K562 (cell line): ENCODE measurements around the gene GCC1. TPM values are rescaled to one million over a fixed set of nuclear protein-coding genes. Genes with fewer than 3 reads are reported as not detected.

Experiments used
- ATAC-seq: fragments of 200-7000 bp; cut with Tn5 transposase; 3 replicates; pipeline ENCODE4 v1.9.1; 2020; ENCODE audit warnings: moderate library complexity
- BruUV-seq: library from RNA; stranded (reverse); fragments of 400-500 nt; replicated peaks from 2 replicates; lab custom pipeline; 2021; lab: Mats Ljungman, UMichigan
- CTCF ChIA-PET: fragments of 300-600 bp; formaldehyde crosslinking; extraction: SDS; loops from one replicate; lab custom pipeline; 2021; ENCODE audit warnings: low intra/inter-chr PET ratio; lab: Yijun Ruan, JAX
- POLR2A ChIA-PET: fragments of 300-600, 350-650 bp; sonication (Branson Sonifier 250); formaldehyde crosslinking; extraction: SDS; loops from one replicate; lab custom pipeline; 2021; ENCODE audit warnings: antibody characterized with exemption, inconsistent platforms; lab: Yijun Ruan, JAX
- DNase-seq, 4 experiments: peaks; one replicate each; pipeline versions ENCODE4 v3.0.0 to v3.0.0-alpha.2; 2011 to 2018; ENCODE audit warnings: low spot score in 3 of 4, mixed read lengths in 3 of 4; ENCODE audit errors: extremely low read depth in 1 of 4
- FAIRE-seq: peaks from 2 replicates; lab custom pipeline; 2011; peaks lifted over from hg19 to GRCh38; lab: Jason Lieb, UNC
- H2AFZ ChIP-seq: 2 replicates; pipeline ENCODE4 v1.6.0; 2011; ENCODE audit warnings: low read depth, low read length, control low read depth, inconsistent platforms
- H3K27ac ChIP-seq: fragments of 200-600 bp; 3 replicates; pipeline ENCODE4 v1.8.0; 2011; ENCODE audit warnings: low read depth, mild to moderate bottlenecking, control low read depth, inconsistent platforms, low read length, moderate library complexity, mixed read lengths; ENCODE audit errors: extremely low read depth
- H3K27me3 ChIP-seq, 2 experiments: fragments of 300-600 bp in 1 of 2; 2 replicates in 1 of 2; 3 replicates in 1 of 2; pipeline versions ENCODE4 v1.6.0 to v1.8.0; 2011; ENCODE audit warnings: inconsistent platforms in 2 of 2, low read length in 2 of 2, mild to moderate bottlenecking in 1 of 2, mixed read lengths in 1 of 2, moderate library complexity in 1 of 2; ENCODE audit not compliant: control insufficient read depth in 2 of 2, insufficient read depth in 2 of 2
- H3K36me3 ChIP-seq: fragments of 300-600 bp; 3 replicates; pipeline ENCODE4 v1.8.0; 2011; ENCODE audit warnings: mild to moderate bottlenecking, low read length, inconsistent platforms; ENCODE audit not compliant: control insufficient read depth, insufficient read depth
- H3K4me1 ChIP-seq, 2 experiments: fragments of 200-600 bp in 1 of 2; replicated peaks in 1 of 2; 2 replicates in 1 of 2; 3 replicates in 1 of 2; pipeline versions ENCODE4 v1.5.1 to v1.8.0; 2011; ENCODE audit warnings: inconsistent platforms in 2 of 2, low read length in 2 of 2, mild to moderate bottlenecking in 1 of 2, mixed read lengths in 1 of 2, moderate library complexity in 1 of 2; ENCODE audit not compliant: control insufficient read depth in 2 of 2, insufficient read depth in 2 of 2
- H3K4me2 ChIP-seq: 2 replicates; pipeline ENCODE4 v1.6.1; 2011; ENCODE audit warnings: low read length, control low read depth, inconsistent platforms, mixed read lengths; ENCODE audit not compliant: insufficient read depth
- H3K4me3 ChIP-seq: fragments of 200-600 bp; sonication (generic), shearing (Covaris generic); 2 replicates; pipeline ENCODE4 v1.5.1; 2016; ENCODE audit warnings: control low read depth, inconsistent platforms
- H3K79me2 ChIP-seq: fragments of 200-600 bp; 3 replicates; pipeline ENCODE4 v1.8.0; 2011; ENCODE audit warnings: low read length, inconsistent platforms; ENCODE audit not compliant: control insufficient read depth, insufficient read depth
- H3K9ac ChIP-seq, 2 experiments: 2 replicates each; pipeline versions ENCODE4 v1.6.0 to v1.6.1; 2011; ENCODE audit warnings: low read depth in 2 of 2, low read length in 2 of 2, control low read depth in 1 of 2, inconsistent platforms in 1 of 2, mild to moderate bottlenecking in 1 of 2, mixed read lengths in 1 of 2; ENCODE audit not compliant: insufficient read depth in 1 of 2
- H3K9me1 ChIP-seq: one replicate; pipeline ENCODE4 v1.6.0; 2011; ENCODE audit warnings: inconsistent platforms, mild to moderate bottlenecking, low read length, moderate library complexity; ENCODE audit not compliant: control insufficient read depth, insufficient read depth
- H3K9me3 ChIP-seq: replicated peaks from 2 replicates; pipeline ENCODE4 v1.5.1; 2011; ENCODE audit warnings: low read depth, low read length, inconsistent platforms; ENCODE audit not compliant: control insufficient read depth, insufficient read depth
- H4K20me1 ChIP-seq: replicated peaks from 2 replicates; pipeline ENCODE4 v1.6.1; 2011; ENCODE audit warnings: low read length, inconsistent platforms, mixed read lengths; ENCODE audit not compliant: control insufficient read depth, insufficient read depth
- C11orf30 ChIP-seq: fragments of 450-650 bp; IDR thresholded peaks from 2 replicates; pipeline ENCODE4 v1.6.1; 2016; ENCODE audit warnings: low read depth, mild to moderate bottlenecking
- COPS2 ChIP-seq: fragments of 450-650 bp; conservative IDR thresholded peaks from 2 replicates; pipeline ENCODE4 v1.6.1; 2016; ENCODE audit warnings: mild to moderate bottlenecking, moderate library complexity
- CXXC5 ChIP-seq: fragments of 250-450 bp; sonication (Bioruptor Pico); IDR thresholded peaks from 2 replicates; pipeline ENCODE4 v1.8.0; 2022; ENCODE audit warnings: inconsistent platforms, mild to moderate bottlenecking, moderate library complexity
- MEF2D ChIP-seq: conservative IDR thresholded peaks from 2 replicates; pipeline ENCODE4 v1.6.1; 2016; ENCODE audit warnings: low read depth, missing genetic modification characterization, missing compliant biosample characterization
- POLR2AphosphoS2 ChIP-seq: IDR thresholded peaks from 2 replicates; pipeline ENCODE4 v1.6.1; 2012; ENCODE audit warnings: low read length, improper control_type of control experiment
- SFPQ ChIP-seq: fragments of 200-400 bp; formaldehyde crosslinking; IDR thresholded peaks from 2 replicates; pipeline ENCODE4 v1.6.1; 2017; ENCODE audit warnings: mild to moderate bottlenecking, low read depth, low read length, moderate library complexity
- SREBF2 ChIP-seq: sonication (generic); formaldehyde crosslinking; IDR thresholded peaks from 2 replicates; pipeline ENCODE4 v1.4.0; 2020; ENCODE audit warnings: mild to moderate bottlenecking, missing genetic modification reagents
- TEAD1 ChIP-seq, 2 experiments: fragments of 450-650 bp in 1 of 2; sonication (generic) in 1 of 2; formaldehyde crosslinking; IDR thresholded peaks; 2 replicates each; pipeline versions ENCODE4 v1.4.0 to v1.8.0; 2020 to 2022; ENCODE audit warnings: mild to moderate bottlenecking in 2 of 2, missing genetic modification reagents in 1 of 2
- TRIM24 ChIP-seq, 2 experiments: fragments of 450-650 bp; IDR thresholded peaks; 2 replicates each; pipeline ENCODE4 v1.6.1; 2016
- ZKSCAN3 ChIP-seq: fragments of 250-450 bp; sonication (Bioruptor Pico); IDR thresholded peaks from 2 replicates; pipeline ENCODE4 v1.4.0; 2020
- ZNF232 ChIP-seq: sonication (generic); formaldehyde crosslinking; IDR thresholded peaks from 2 replicates; pipeline ENCODE4 v1.8.0; 2022; ENCODE audit warnings: mild to moderate bottlenecking, missing genetic modification reagents
- ZNF239 ChIP-seq: fragments of 250-450 bp; sonication (Bioruptor Pico); IDR thresholded peaks from 2 replicates; pipeline ENCODE4 v1.4.0; 2020; ENCODE audit warnings: mild to moderate bottlenecking
- ZNF445 ChIP-seq: fragments of 250-450 bp; sonication (Bioruptor Pico); IDR thresholded peaks from 2 replicates; pipeline ENCODE4 v1.4.0; 2020; ENCODE audit warnings: low read depth, mild to moderate bottlenecking, moderate library complexity
- ZNF583 ChIP-seq: fragments of 250-450 bp; sonication (Bioruptor Pico); IDR thresholded peaks from 2 replicates; pipeline ENCODE4 v1.4.0; 2020
- ZNF589 ChIP-seq: fragments of 200-800 bp; sonication (Bioruptor generic); IDR thresholded peaks from 2 replicates; pipeline ENCODE4 v1.6.1; 2016; ENCODE audit warnings: low read depth, missing genetic modification characterization, missing compliant biosample characterization
- ZNF766 ChIP-seq: fragments of 200-800 bp; sonication (Bioruptor generic); conservative IDR thresholded peaks from 2 replicates; pipeline ENCODE4 v1.6.1; 2016; ENCODE audit warnings: missing genetic modification characterization, missing compliant biosample characterization
- WGBS: fragments of 100-300 bp; shearing (Covaris generic); methylation state at CpG from one replicate; pipeline ENCODE4 v1.1.6; 2016; ENCODE audit warnings: low coverage, mixed read lengths; ENCODE audit not compliant: insufficient coverage; ENCODE audit errors: missing lambda C conversion rate; 5-methylcytosine and 5-hydroxymethylcytosine counted together
- in situ Hi-C: fragments of 300-500 bp; cut with MboI; formaldehyde crosslinking; loops from 4 replicates; pipeline ENCODE4 v1.15.0; 2018; ENCODE audit warnings: inconsistent platforms, mixed read lengths
- intact Hi-C: fragments of 100-400 bp; cut with micrococcal nuclease; formaldehyde crosslinking; loops from 2 replicates; pipeline ENCODE4 v1.14.2; 2022
- polyA plus RNA-seq, 8 experiments: library from polyadenylated mRNA; depleted of rRNA in 4 of 8; stranded (reverse) in 5 of 8; unstranded in 3 of 8; fragments of >200 nt; fragmentation: Nextera tagmentation in 2 of 8; fragmentation: Illumina TruSeq in 1 of 8; extraction: Ambion mirVana in 2 of 8; extraction: Trizol in 1 of 8; gene quantifications; 2 replicates each; pipeline versions ENCODE4 v1.2.1 to v1.2.3, GENCODE V29; 2011 to 2014; ENCODE audit warnings: inconsistent platforms in 1 of 8, missing spikeins in 1 of 8
- total RNA-seq, 7 experiments: library from RNA; depleted of rRNA in 6 of 7; stranded (reverse); fragments of >200 nt in 6 of 7; fragmentation: Illumina TruSeq in 2 of 7; extraction: Trizol in 2 of 7; gene quantifications; 2 replicates each; pipeline versions ENCODE4 v1.2.1 to v1.2.3, GENCODE V29; 2011 to 2021; ENCODE audit warnings: low replicate concordance in 1 of 7
- TF ChIP-seq, protein P1 (sequence below): fragments of 250-450 bp; sonication (Bioruptor Pico); IDR thresholded peaks from 2 replicates; pipeline ENCODE4 v1.4.0; 2020

Gene GCC1
- total and polyA plus RNA-seq, 9 of the 15 experiments (the other 6 are each of a cell fraction or from before 2014, with no cell fraction given) = 1.9 to 19.8 (median 10.9) TPM

GRCh38 chr7:127539116-127539515 is 46.3 kb downstream of the GCC1 start:
- Histone ChIP-seq H3K9me1 (no peaks in the 10 kb centered on the region), H3K9ac (no peak overlapping the region), H4K20me1 (no peaks in the 10 kb centered on the region), H3K4me3 (no peak overlapping the region), H3K27ac (no peak overlapping the region), H3K27me3 (peaks cover 23 to 39% of the 10 kb centered on the region in 2 experiments; a peak in 4 of 5 replicates), H3K4me1 (no peaks in the 10 kb centered on the region), H3K36me3 (no peaks in the 10 kb centered on the region), H3K9me3 (no peaks in the 10 kb centered on the region), H3K79me2 (no peaks in the 10 kb centered on the region), H3K4me2 (no peak overlapping the region), H2AFZ (no peak overlapping the region)
- DNase-seq (no peak), ATAC-seq (no peak), FAIRE-seq (no peak)
- 0% methylated on average over 9 of the region's 9 CpGs for WGBS
- in situ Hi-C loops (no loop called here), intact Hi-C loops (no loop called here)
- TF ChIP-seq SREBF2 (no peak), TEAD1 (CRISPR knock-in tag; IDR thresholded peaks at IDR 0.05) (no peak), ZNF232 (CRISPR knock-in tag) (no peak), ZKSCAN3 (no peak), ZNF445 (CRISPR knock-in tag) (no peak), COPS2 (no peak), SFPQ (no peak), ZNF239 (CRISPR knock-in tag) (no peak), ZNF583 (CRISPR knock-in tag) (no peak), ZNF589 (CRISPR knock-in tag) (no peak), TRIM24 (IDR thresholded peaks at IDR 0.05) (no peak), C11orf30 (no peak), POLR2AphosphoS2 (no peak), MEF2D (no peak), CXXC5 (no peak), ZNF766 (CRISPR knock-in tag) (no peak)
- TF ChIP-seq, protein P1, sequence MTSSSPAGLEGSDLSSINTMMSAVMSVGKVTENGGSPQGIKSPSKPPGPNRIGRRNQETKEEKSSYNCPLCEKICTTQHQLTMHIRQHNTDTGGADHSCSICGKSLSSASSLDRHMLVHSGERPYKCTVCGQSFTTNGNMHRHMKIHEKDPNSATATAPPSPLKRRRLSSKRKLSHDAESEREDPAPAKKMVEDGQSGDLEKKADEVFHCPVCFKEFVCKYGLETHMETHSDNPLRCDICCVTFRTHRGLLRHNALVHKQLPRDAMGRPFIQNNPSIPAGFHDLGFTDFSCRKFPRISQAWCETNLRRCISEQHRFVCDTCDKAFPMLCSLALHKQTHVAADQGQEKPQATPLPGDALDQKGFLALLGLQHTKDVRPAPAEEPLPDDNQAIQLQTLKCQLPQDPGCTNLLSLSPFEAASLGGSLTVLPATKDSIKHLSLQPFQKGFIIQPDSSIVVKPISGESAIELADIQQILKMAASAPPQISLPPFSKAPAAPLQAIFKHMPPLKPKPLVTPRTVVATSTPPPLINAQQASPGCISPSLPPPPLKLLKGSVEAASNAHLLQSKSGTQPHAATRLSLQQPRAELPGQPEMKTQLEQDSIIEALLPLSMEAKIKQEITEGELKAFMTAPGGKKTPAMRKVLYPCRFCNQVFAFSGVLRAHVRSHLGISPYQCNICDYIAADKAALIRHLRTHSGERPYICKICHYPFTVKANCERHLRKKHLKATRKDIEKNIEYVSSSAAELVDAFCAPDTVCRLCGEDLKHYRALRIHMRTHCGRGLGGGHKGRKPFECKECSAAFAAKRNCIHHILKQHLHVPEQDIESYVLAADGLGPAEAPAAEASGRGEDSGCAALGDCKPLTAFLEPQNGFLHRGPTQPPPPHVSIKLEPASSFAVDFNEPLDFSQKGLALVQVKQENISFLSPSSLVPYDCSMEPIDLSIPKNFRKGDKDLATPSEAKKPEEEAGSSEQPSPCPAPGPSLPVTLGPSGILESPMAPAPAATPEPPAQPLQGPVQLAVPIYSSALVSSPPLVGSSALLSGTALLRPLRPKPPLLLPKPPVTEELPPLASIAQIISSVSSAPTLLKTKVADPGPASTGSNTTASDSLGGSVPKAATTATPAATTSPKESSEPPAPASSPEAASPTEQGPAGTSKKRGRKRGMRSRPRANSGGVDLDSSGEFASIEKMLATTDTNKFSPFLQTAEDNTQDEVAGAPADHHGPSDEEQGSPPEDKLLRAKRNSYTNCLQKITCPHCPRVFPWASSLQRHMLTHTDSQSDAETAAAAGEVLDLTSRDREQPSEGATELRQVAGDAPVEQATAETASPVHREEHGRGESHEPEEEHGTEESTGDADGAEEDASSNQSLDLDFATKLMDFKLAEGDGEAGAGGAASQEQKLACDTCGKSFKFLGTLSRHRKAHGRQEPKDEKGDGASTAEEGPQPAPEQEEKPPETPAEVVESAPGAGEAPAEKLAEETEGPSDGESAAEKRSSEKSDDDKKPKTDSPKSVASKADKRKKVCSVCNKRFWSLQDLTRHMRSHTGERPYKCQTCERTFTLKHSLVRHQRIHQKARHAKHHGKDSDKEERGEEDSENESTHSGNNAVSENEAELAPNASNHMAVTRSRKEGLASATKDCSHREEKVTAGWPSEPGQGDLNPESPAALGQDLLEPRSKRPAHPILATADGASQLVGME (CRISPR knock-in tag) = no peak
- no TSS peak for BruUV-seq
- CTCF ChIA-PET = no interaction called here
- POLR2A ChIA-PET = interaction anchor here (0.6 kb wide), 1 partner anchor 11 kb away, joined by 3 read pairs; no protein-coding TSS in a partner anchor
